Stimulated activated CD4-positive, alpha-beta T cell treated with anti-CD3 and anti-CD28 coated beads, TNF-alpha, amount 100 ng/mL, for 48 hours (primary cell): ENCODE measurements around the gene TMEM132C.
"Not testable (repeated sequence)": the region's sequence is repeated elsewhere in the genome, so short reads cannot be mapped to it uniquely, and the experiment has no call there.

Experiments used
- DNase-seq, 3 donors: peaks; one replicate each; pipeline ENCODE4 v3.0.0-alpha.2; 2020; ENCODE audit warnings: low read depth in 3 of 3

TMEM132C gene

DNA sequence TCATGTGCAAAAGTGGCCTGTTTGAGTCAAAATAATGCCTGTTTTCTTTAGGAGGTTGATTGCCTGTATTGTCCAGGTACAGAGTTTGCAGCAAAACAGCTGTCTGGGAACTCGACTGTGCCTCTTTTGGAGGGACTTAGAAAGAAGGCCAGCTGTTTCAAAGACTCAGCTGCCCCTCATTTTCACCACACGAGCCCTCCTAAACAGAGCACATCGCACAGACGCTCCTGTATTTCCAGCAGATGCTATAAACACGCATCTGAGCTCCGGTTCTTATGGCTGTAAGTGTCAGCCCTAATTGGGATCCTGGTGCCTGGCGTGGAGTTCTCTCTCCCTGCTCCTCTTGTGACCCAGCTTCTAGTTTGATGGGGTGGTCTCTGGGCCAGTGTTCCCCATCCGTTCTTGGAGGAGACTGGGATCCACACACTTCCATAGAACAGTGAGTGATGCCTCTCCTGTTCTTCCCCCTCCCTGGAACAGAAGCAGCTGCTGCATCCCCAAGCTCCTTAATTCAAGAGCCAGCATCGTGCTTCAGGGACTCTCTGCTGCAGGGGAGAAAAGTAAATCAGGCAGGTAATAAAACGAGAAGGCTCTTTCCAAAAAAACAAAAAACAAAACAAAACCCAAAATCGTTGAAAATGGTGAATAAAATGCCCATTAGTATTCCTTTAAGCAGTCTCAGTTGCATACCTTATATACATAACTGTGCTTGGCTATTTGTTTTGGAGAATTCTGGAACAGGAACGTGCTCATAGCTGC is 287.8 kb downstream of the TMEM132C start:
- no peak for DNase-seq

DNA sequence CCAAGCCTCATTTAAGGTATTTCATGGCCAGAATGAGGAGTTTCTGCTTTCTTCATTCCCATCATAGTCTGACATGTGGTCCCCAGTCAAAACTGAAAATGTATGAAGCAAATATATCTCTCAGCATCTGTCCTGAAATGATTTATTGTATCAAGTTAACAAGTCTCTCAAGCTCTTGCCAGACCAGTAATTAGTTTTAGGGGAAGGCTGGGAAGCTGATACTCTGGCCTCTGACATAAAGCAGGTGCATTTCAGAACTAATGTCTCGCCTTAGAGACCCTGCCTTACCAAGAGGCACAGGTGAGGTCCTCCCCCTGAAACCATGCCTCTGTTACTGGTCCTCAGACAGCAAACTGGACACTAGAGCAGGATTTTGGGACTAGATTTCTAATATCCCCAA is 290.3 kb downstream of the TMEM132C start:
- no peak for DNase-seq

DNA sequence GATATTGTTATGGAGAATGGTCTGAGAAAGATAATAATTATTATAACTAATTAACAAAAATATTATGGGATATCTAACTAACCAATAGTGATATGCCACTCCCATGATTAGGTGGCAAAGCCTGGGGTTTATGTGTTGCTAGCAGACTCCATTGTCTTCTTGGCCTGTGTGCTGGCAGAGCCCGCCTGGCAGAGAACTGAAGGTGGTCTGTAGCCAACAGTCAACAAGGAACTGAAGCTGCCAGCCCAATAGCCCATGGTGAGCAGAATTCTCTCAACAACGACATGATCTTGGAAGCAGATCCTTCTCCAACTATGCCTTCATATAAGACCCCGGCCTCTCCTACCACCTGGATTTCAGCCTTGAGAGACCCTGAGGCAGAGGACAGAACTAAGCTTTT is 298.0 kb downstream of the TMEM132C start:
- no peak for DNase-seq

DNA sequence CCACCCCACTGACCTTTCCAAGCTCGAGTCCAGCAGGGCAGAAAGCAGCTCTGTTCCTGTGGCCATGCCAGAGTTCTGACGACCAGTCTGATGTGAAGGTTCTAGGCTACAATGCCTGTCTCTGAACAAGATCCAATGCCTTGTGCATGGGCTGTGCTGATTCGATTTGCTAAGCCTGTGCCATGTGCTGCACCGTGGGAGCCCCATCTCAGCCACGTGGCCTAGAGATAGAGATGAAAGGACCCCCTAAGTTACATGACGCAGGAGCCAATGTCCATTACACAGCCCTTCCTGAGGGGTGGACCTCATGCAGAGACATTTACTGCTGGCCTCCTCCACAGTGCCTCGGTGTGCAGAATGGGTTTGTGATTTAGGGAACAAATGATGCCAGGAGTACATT is 300.8 kb downstream of the TMEM132C start:
- DNase-seq = no peak

DNA sequence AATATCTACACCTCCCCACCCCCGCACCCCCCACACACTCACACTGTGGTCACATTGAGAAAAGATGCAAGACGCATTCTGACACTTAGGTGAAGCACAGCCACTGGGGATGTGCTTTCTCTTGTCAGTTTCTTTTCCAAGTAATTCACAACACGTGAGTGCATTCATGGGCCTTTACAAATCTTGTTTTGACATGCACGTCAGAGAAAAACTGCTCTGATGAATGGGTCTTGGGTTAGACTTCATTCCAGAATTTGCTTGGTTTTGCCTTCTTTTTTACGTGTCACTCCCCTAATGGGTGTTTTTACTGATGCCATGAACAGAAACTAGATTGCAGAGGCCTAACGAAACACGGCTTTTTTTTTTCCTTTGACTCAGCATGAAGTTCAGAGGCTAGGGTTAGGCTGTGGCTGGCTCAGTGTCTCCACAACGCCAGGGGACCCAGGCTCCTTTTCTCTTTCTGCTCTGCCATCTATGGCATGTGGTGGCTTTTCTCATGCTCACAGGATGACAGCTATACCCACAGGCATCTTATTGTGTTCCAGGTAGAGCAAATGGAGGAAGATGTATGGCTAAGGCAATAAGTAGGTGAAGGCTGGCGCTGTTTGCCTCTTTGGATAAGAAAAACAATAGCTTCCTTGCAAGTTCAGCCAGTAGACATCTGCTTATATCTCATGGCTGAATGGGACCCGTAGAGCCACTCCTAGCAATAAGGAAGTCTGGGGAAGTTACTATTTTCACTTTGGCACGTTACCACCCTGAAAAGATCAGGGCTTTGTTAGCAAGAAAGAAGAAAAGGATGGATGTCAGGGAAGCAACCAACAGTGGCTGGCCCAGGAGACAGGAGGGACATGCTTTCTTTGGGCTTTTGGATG is 303.5 kb downstream of the TMEM132C start:
- DNase-seq = no peak

DNA sequence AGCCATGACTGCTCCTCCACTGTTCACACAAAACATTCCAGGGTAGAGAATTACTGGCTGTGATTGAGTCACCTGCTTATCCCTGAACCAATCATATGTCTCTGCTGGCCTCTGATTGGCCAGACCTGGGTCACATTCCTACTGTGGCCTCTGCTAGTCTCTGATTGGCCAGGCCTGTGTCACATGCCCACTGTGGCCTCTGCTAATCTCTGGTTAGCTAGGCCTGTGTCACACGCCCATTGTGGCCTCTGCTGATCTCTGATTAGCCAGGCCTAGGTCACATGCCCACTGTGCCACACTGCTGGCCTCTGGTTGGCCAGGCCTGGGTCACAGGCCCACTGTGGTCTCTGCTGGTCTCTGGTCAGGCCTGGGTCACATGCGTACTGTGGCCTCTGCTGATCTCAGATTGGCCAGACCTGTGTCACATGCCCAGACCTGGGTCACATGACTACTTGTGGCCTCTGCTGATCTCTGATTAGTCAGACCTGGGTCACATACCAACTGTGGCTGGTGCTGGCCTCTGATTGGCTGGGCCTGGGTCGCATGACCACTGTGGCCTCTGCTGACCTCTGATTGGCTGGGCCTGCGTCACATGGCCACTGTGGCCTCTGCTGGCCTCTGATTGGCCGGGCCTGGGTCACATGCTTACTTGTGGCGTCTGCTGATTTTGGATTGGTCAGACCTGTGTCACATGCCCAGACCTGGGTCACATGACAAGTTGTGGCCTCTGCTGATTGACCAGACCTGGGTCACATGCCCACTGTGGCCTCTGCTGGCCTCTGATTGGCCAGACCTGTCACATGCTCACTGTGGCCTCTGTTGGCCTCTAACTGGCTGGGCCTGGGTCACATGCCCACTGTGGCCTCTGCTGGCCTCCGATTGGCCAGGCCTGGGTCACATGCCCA is 305.2 kb downstream of the TMEM132C start:
- no peak for DNase-seq

DNA sequence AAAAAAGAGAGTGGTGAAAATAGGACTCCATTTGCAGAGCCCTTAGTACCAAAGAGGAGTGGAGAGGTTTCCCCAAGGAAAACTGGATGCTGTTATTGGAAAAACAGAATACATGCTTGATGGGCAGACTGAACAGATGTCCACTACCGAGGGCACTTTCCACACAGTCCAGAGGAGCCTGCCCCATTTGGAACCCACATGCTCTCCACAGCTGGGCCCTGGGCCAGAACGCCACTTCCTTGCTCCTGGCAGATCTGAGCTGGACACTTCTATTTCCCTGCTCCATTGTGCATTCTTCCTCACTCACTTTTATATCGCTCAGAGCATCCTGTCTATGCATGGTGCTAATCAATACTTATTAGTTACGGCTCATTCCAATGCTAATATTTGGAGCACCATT is 306.9 kb downstream of the TMEM132C start:
- DNase-seq = no peak

DNA sequence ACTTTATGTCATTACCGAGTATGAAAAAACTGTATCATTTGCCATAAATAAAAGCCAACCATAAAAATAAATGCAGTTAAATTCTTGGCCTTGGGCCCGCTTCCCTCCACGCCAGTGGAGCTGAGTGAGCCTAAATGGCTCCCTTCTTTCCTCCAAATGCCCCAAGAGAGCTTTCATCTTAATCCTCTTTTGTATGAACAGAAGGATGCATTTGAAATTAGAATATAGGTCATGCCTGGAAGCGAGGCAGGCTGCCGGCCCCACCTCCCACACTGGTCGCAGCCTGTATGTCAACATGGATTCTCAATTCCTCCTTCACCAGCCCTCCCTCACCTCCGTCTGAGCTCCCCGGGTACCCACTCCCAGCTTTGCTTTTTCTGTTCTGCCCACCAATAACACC is 311.1 kb downstream of the TMEM132C start:
- no peak for DNase-seq

DNA sequence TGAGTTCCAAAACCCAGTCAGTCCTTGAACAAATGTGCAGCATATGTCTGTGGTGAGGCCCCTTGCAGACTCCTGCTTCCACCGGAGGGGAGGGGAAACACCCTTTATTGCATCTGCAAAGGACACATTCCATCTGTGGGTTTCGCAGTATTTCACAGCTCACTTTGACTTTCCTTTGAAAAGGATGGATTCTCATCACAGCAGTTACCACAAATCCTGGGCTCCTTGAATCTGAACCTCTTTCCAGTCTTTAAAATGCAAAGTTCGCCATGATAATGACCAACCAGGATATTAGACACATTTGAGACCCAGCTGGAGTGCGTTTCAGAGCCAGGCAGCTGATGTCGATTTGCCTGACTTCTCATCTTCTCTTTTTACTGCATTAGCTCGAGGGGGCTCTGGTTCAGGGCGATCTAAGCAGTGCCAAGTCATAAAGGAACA is 314.4 kb downstream of the TMEM132C start:
- DNase-seq = no peak

DNA sequence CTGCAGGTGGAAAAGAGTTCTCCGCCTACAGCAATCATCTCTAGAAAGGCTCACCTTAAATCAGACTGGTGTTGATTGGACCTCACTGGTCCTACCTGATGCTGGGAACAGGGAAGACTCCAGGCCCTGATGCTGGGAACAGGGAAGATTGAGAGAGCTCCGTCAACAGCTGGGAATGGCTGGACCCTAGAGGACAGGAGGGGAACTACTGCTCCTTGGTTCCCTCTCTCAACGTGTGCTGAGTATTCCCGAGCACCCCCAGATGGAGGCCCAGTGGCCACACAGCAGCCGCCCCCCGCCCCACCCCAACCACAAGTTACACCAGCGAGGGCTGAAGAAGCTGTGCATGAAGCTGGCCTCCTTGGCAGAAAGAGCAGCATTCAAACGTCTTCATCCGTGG is 316.5 kb downstream of the TMEM132C start:
- no peak for DNase-seq

DNA sequence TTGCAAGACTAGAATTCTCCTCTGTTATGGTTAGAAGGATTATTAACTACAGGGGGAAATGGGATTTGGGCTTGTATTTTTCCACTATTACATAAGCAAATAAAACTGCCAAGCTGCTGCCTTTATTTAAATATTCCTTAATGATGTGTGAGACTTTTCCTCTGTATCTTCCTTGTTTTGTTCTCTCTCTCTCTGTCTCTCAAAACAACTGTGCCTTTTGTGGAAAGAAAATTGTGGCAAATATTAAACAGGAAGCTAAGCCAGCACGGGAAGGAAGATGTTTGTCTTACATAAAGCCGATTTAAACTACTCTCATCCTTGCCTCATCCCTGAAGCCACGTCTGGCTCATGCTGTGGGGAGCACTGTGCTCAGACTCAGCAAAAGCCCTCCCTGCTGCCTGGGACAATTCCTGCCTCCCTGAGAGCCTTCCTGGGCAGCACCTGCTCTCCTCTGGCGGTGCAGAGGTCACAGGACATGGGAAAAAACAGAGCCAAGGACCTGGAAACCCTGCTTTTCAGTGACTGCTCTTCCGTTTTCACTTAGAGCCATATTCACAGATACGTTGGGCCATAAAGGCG is 319.6 kb downstream of the TMEM132C start:
- DNase-seq = no peak

DNA sequence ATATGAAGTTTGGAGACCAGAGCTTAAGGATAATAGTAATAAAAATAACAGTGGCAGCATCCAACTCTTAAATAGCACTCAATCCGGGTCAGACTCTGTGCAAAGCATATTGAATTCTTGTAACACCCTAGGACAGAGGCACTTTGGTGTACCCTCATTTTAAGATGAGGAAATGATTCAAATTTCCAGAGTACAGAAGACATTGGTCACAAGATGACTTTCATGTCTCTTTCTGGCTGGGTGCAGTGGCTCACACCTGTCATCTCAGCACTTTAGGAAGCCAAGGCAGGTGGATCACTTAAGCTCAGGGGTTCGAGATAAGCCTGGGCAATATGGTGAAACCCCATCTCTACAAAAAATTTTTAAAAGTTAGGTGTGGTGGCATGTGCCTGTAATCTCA is 320.9 kb downstream of the TMEM132C start:
- DNase-seq = no peak

DNA sequence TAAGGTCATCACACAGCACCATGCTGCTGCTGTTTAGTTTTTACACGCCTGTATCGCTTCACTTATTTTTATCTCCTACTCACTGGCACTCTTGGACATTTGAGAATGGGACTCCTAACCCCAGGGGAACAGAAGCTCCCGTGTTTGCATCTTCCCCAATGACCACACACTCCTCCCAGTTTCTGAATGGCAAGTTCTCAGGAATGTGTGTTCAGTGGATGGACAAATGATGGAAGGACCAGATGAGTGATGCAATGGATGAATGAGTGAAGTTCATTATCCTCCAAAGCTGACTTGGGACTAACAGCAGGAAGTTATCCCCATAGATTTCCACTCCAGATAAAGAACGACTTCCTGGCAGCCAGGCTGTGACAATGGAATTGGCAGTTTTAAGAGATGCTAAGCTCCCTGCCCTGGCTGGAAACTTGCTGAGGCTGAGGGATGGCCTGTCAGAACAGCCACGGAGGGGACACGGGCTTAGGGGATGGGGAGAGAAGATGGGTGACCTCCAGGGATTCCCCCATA is 325.3 kb downstream of the TMEM132C start:
- no peak for DNase-seq

DNA sequence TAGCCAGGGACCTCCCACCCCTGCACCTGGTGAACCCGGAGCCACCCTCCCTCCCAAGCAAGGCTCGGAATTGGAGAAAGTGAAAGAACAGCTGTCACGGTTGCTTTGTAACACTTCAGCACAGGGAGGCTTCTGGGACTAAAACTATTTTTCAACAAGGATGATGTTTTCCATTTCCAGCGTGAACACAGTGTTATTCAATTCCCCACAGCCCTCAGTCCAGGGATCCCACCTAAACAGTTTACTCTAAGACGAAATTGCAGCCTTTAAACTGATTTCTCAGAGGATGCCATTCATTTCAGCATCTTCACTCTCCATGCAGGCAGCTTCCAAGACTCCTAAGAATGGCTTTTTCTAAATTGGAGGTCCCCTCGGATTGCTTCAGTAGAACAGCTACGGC is 327.6 kb downstream of the TMEM132C start:
- no peak for DNase-seq

DNA sequence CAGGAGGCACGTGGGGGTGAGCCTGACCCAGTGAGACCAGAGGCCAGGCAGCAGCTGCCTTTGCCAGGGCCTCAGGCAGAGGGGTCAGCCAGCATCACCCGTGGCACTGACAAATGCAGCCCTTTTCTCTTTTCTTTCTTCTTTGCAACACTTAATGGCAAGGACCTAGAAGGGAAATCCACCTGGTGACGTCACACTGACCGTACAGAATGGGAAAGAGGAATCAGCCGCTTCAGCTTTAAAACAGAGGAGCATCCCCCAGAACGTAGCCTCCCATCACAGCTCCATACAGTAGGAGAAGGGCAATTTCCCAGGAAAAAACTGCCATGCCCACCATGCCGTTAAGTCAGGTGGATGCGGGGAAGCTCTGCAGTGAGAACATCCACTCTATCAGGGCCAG is 328.6 kb downstream of the TMEM132C start:
- DNase-seq = no peak

DNA sequence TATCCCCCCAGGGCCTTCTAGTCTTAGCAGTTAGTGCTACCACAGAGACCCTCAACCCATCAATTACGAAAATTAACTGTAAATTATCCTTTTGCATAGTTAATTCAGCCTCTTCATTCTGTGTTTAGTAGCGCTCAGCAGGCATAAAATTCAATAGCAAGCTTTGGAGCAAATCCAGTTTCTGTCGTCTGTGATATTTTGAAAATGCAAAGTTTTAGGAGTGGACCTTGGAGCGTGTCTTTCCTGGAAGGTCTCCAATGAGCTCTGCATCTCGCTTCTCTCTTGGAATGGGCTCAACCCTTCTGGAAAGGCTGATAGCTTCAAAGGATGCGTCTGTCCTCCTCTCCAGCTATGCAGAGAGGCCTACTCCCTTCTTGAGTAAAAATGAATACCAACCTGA is 333.9 kb downstream of the TMEM132C start:
- no peak for DNase-seq

DNA sequence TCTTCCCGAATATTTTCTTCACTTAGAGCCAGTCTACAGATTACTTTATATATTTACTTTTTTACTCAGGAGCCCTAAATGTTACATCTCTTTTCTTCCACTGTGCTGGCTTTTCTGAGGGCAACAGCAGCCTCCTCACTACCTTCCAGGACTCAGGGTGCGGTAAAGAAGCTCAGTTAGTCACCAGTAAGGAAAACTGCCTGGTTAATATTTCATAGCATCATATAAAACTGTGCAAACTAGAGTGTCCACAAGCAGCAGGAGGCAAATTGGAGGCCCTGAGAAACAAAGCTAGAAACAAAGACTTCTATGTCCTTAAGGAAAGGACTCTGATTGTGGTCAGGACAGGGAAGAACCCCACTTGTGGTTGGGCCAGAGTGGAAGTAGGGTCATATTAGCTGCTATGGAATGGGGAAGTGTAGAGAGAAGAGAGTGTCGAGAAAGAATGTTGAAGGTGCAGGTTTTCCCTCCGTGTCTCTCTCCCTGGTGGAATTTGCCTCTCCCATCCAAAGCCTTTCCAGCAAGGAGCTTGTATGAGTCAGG is 336.7 kb downstream of the TMEM132C start:
- no peak for DNase-seq

DNA sequence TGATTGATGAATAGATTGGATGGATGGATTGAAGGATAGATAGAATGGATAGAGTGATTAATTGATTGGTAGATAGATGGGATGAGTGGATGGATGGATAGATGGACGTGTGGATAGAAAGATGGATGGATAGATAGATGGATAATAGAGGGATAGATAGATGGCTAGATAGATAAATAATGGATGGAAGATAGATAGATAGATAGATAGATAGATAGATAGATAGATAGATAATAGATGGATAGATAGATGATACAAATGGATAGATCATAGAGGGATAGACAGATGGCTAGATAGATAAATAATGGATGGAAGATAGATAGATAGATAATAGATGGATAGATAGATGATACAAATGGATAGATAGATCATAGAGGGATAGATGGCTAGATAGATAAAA is 337.2 kb downstream of the TMEM132C start:
- not testable (repeated sequence) for DNase-seq

DNA sequence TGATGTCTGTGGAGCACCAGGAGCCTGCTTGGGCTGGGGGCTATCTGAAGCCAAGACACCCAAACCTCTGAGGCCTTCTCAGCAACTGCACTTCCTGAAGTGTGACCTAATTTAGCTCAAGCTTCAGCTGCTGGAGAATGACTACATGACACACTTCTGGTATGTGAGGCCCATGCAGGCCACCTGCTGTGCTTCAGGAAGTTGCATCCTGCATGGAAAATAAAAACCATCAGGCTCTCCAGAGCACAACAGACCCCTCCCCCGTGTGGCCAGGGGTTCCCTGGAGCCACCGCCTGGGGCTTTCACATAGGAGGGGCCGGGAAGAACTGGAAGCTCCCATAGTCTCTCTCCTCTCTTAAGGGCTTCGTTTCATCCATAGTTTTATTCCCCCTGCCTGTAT is 339.1 kb downstream of the TMEM132C start:
- DNase-seq = no peak

DNA sequence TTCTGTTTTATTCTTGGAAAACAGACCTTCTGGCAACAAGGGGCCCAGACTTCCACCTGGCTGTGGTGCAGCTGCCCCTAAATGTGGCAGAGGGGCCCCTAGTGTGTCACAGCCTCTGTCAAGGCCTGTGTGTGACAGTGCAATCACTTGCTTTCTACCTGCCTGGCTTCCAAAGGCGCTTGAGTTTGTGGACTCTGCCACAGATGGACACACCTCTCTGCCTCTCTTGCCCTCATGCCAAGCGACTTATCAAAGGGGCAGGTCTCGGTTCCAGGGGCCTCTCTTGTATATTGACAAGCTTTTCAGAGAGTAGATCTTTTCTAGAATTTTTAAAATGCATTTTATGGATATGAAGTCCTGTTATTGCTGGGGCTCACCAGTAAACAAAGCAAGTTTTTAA is 339.6 kb downstream of the TMEM132C start:
- no peak for DNase-seq

DNA sequence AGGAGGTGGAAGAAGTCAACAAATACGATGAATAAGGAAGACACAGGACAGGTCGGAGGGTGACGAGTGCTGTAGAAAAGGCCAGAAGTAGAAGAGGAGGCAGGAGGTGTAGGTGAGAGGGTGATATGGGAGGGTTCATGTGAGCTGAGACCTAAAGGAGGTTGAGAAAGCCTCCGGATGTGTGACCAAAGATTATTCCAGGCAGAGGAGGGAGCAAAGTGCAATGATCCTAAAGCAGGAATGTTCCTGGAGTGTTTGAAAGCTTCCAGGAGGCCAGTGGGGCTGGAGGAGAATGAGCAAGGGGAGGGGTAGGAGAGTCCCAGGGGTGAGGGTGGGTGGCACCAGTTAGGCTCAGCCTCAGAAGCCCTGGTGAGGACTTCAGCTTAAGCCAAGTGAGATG is 340.0 kb downstream of the TMEM132C start:
- no peak for DNase-seq
